CD14-positive monocyte (primary cell): ENCODE measurements around the gene CNOT6L. TPM values are rescaled to one million over a fixed set of nuclear protein-coding genes. Genes with fewer than 3 reads are reported as not detected.

Source experiments
- DNase-seq, 3 donors: peaks; one replicate each; pipeline ENCODE4 v3.0.0-alpha.2; 2011 to 2022
- H2AFZ ChIP-seq: 2 replicates; pipeline ENCODE4 v1.6.0; 2012; ENCODE audit warnings: mild to moderate bottlenecking, low read depth, low read length, inconsistent platforms; ENCODE audit not compliant: insufficient read depth, poor library complexity, severe bottlenecking
- H3K27ac ChIP-seq, 2 donors: 1 replicate in 1 of 2; 2 replicates in 1 of 2; pipeline ENCODE4 v1.5.1; 2012 to 2013; ENCODE audit warnings: low read length in 2 of 2, control low read depth in 1 of 2, inconsistent platforms in 1 of 2, low read depth in 1 of 2, mild to moderate bottlenecking in 1 of 2
- H3K27me3 ChIP-seq, 2 donors: one replicate each; pipeline versions ENCODE4 v1.6.0 to v1.6.1; 2011 to 2013; ENCODE audit warnings: low read length in 2 of 2; ENCODE audit not compliant: control insufficient read depth in 2 of 2, insufficient read depth in 2 of 2
- H3K36me3 ChIP-seq, 2 donors: replicated peaks in 1 of 2; 1 replicate in 1 of 2; 2 replicates in 1 of 2; pipeline versions ENCODE4 v1.5.1 to v1.6.1; 2012 to 2013; ENCODE audit warnings: low read length in 2 of 2, control low read depth in 1 of 2, inconsistent platforms in 1 of 2, mild to moderate bottlenecking in 1 of 2; ENCODE audit not compliant: insufficient read depth in 2 of 2, control insufficient read depth in 1 of 2
- H3K4me1 ChIP-seq, 2 donors: 1 replicate in 1 of 2; 2 replicates in 1 of 2; pipeline versions ENCODE4 v1.5.1 to v1.6.1; 2012 to 2013; ENCODE audit warnings: low read length in 2 of 2, control low read depth in 1 of 2, inconsistent platforms in 1 of 2, mild to moderate bottlenecking in 1 of 2, moderate library complexity in 1 of 2; ENCODE audit not compliant: insufficient read depth in 2 of 2, control insufficient read depth in 1 of 2
- H3K4me2 ChIP-seq: replicated peaks from 2 replicates; pipeline ENCODE3; 2012; ENCODE audit warnings: low read length, moderate library complexity, mild to moderate bottlenecking; ENCODE audit not compliant: poor library complexity, severe bottlenecking; ENCODE audit errors: extremely low read depth
- H3K4me3 ChIP-seq, 3 experiments: fragments of 200-600 bp in 1 of 3; sonication (generic) in 1 of 3; replicated peaks in 1 of 3; 1 replicate in 2 of 3; 2 replicates in 1 of 3; pipeline ENCODE4 v1.5.1; 2011 to 2013; ENCODE audit warnings: low read length in 3 of 3, mild to moderate bottlenecking in 3 of 3, control low read depth in 2 of 3, low read depth in 2 of 3, inconsistent platforms in 1 of 3, moderate library complexity in 1 of 3
- H3K79me2 ChIP-seq: 2 replicates; pipeline ENCODE4 v1.6.0; 2012; ENCODE audit warnings: mild to moderate bottlenecking, control low read depth, inconsistent platforms, low read length, moderate library complexity; ENCODE audit not compliant: insufficient read depth
- H3K9ac ChIP-seq: 2 replicates; pipeline ENCODE4 v1.6.0; 2017; ENCODE audit warnings: low read length, mild to moderate bottlenecking; ENCODE audit not compliant: insufficient read depth, poor library complexity, severe bottlenecking
- H3K9me3 ChIP-seq, 2 donors: replicated peaks in 1 of 2; 1 replicate in 1 of 2; 2 replicates in 1 of 2; pipeline versions ENCODE4 v1.5.1 to v1.6.1; 2012 to 2013; ENCODE audit warnings: low read length in 2 of 2, control low read depth in 1 of 2; ENCODE audit not compliant: control insufficient read depth in 1 of 2, insufficient read depth in 1 of 2
- H4K20me1 ChIP-seq: 2 replicates; pipeline ENCODE4 v1.6.0; 2012; ENCODE audit warnings: mild to moderate bottlenecking, low read length, control low read depth, moderate library complexity; ENCODE audit not compliant: insufficient read depth
- H3K27ac Mint-ChIP-seq, 7 donors: one replicate each; pipeline ENCODE4 v1.8.0; 2020; ENCODE audit warnings: mild to moderate bottlenecking in 7 of 7, mixed read lengths in 7 of 7, moderate library complexity in 6 of 7, inconsistent platforms in 2 of 7
- H3K27me3 Mint-ChIP-seq, 3 donors: one replicate each; pipeline ENCODE4 v1.8.0; 2021 to 2022; ENCODE audit warnings: low read depth in 3 of 3, mild to moderate bottlenecking in 3 of 3, mixed read lengths in 3 of 3, moderate library complexity in 3 of 3, inconsistent platforms in 1 of 3
- H3K36me3 Mint-ChIP-seq, 2 donors: one replicate each; pipeline ENCODE4 v1.8.0; 2020; ENCODE audit warnings: mixed read lengths in 2 of 2, inconsistent platforms in 1 of 2, mild to moderate bottlenecking in 1 of 2
- H3K4me1 Mint-ChIP-seq: one replicate; pipeline ENCODE4 v1.8.0; 2020; ENCODE audit warnings: mild to moderate bottlenecking, mixed read lengths
- H3K4me3 Mint-ChIP-seq, 2 donors: one replicate each; pipeline ENCODE4 v1.8.0; 2020; ENCODE audit warnings: mild to moderate bottlenecking in 2 of 2, mixed read lengths in 2 of 2, moderate library complexity in 1 of 2
- H3K9me3 Mint-ChIP-seq, 7 donors: one replicate each; pipeline ENCODE4 v1.8.0; 2020 to 2022; ENCODE audit warnings: mixed read lengths in 7 of 7, mild to moderate bottlenecking in 6 of 7, moderate library complexity in 6 of 7, inconsistent platforms in 2 of 7
- CTCF ChIP-seq: fragments of 200-600 bp; IDR thresholded peaks from one replicate; pipeline ENCODE4 v1.8.0; 2022; ENCODE audit warnings: antibody characterized with exemption, mild to moderate bottlenecking
- WGBS: methylation state at CpG from one replicate; pipeline ENCODE4 v1.1.5; 2013; ENCODE audit warnings: missing lambda C conversion rate; ENCODE audit not compliant: insufficient coverage; 5-methylcytosine and 5-hydroxymethylcytosine counted together
- intact Hi-C, 2 donors: fragments of 100-400 bp; cut with micrococcal nuclease; formaldehyde crosslinking; loops; one replicate each; pipeline versions ENCODE4 v1.15.0 to v1.15.1; 2023
- polyA plus RNA-seq, 3 donors: library from polyadenylated mRNA; depleted of rRNA in 1 of 3; unstranded in 2 of 3; stranded (reverse) in 1 of 3; fragments of 300-500 nt in 2 of 3; fragments of >200 nt in 1 of 3; fragmentation: Illumina TruSeq in 2 of 3; gene quantifications; 1 replicate in 2 of 3; 2 replicates in 1 of 3; pipeline ENCODE4 v1.2.3, GENCODE V29; 2012 to 2021

The CNOT6L gene
- polyA plus RNA-seq, 3 donors: 16.1 to 26.4 (median 26.3) TPM

- peaks cover 0 to 2% (median 0%) of the 10 kb centered on the region in 7 donors for H3K9me3 Mint-ChIP-seq
- H3K4me1 Mint-ChIP-seq: peaks cover 27% of the 10 kb centered on the region
- peaks cover 12 to 14% of the 10 kb centered on the region in 2 donors for H3K36me3 Mint-ChIP-seq
- peaks cover 0 to 3% (median 0%) of the 10 kb centered on the region in 3 donors for H3K27me3 Mint-ChIP-seq
- peaks cover 15 to 19% of the 10 kb centered on the region in 2 donors for H3K4me1 ChIP-seq
- peak within 1 kb of the TSS; percentile 96 for H3K4me2 ChIP-seq
- H3K9me3 ChIP-seq: no peaks in the 10 kb centered on the region
- peak; percentile 50 for TF ChIP-seq CTCF
- H3K27ac Mint-ChIP-seq: peak within 1 kb of the TSS; percentile 98 to 99 (median 99)
- H3K4me3 ChIP-seq: peak within 1 kb of the TSS; percentile 64 to 91 (median 79)
- intact Hi-C loops: loop anchor here (1.0 to 2.0 kb wide), 2 partner anchors 44 kb away; partner anchors contain the start of gene CNOT6L (in 1 of the 2)
- H3K27ac ChIP-seq: peak within 1 kb of the TSS; percentile 92 to 96
- 0% methylated on average over 27 of the region's 33 CpGs for WGBS
- DNase-seq: peak; percentile 92 to 94 (median 93)
- no peaks in the 10 kb centered on the region for H3K27me3 ChIP-seq
- H3K4me3 Mint-ChIP-seq: peak within 1 kb of the TSS; percentile 86 to 99
- peaks cover 3 to 11% of the 10 kb centered on the region in 2 donors for H3K36me3 ChIP-seq
- no peaks in the 10 kb centered on the region for H4K20me1 ChIP-seq
- peaks cover 47% of the 10 kb centered on the region for H3K79me2 ChIP-seq
- H3K9ac ChIP-seq: peak within 1 kb of the TSS; percentile 92
- peak within 1 kb of the TSS; percentile 90 for H2AFZ ChIP-seq
Observed at GRCh38 chr4:77862478-77863216, 43.5 kb upstream of the CNOT6L start, which contains the start of gene MRPL1. TSS of gene MRPL1 (plus strand) at chr4:77862830. CDS start at chr4:77862849, 19 bp downstream.

- H3K27ac ChIP-seq: peak overlapping the region; percentile 92 to 96
- H2AFZ ChIP-seq: peak overlapping the region; percentile 90
- peaks cover 36% of the 10 kb centered on the region for H3K4me1 Mint-ChIP-seq
- H3K36me3 Mint-ChIP-seq: peaks cover 6 to 10% of the 10 kb centered on the region in 2 donors
- peak overlapping the region; percentile 96 for H3K4me2 ChIP-seq
- H3K36me3 ChIP-seq: peaks cover 0 to 11% of the 10 kb centered on the region in 2 donors
- WGBS: no CpG with 5 or more reads among the region's 1 CpG
- peak overlapping the region; percentile 98 to 99 (median 99) for H3K27ac Mint-ChIP-seq
- H3K27me3 ChIP-seq: no peaks in the 10 kb centered on the region
- peaks cover 37% of the 10 kb centered on the region for H3K79me2 ChIP-seq
- H3K9me3 ChIP-seq: no peaks in the 10 kb centered on the region
- peak overlapping the region; percentile 92 for H3K9ac ChIP-seq
- H4K20me1 ChIP-seq: no peaks in the 10 kb centered on the region
- intact Hi-C loops: no loop called here
- H3K4me3 ChIP-seq: peak overlapping the region; percentile 64 to 91 (median 79)
- DNase-seq: no peak
- H3K4me3 Mint-ChIP-seq: peak overlapping the region; percentile 86 to 99
- TF ChIP-seq CTCF: no peak
- H3K27me3 Mint-ChIP-seq: peaks cover 0 to 3% (median 0%) of the 10 kb centered on the region in 3 donors
- peaks cover 24 to 31% of the 10 kb centered on the region in 2 donors for H3K4me1 ChIP-seq
- peaks cover 0 to 2% (median 0%) of the 10 kb centered on the region in 7 donors for H3K9me3 Mint-ChIP-seq
Observed at GRCh38 chr4:77861495-77861894, 42.3 kb upstream of the CNOT6L start.
